A673 (cell line): ENCODE data around the gene MAL.

Source experiments
- CTCF ChIP-seq: fragments of 300-800, 200-600 bp; sonication (generic); conservative IDR thresholded peaks from 2 replicates; pipeline ENCODE4 v1.5.1; 2017; ENCODE audit warnings: low read depth, mild to moderate bottlenecking, antibody characterized with exemption, low read length, moderate library complexity, mixed read lengths
- EZH2 ChIP-seq: fragments of 200-600 bp; sonication (generic); IDR thresholded peaks from 2 replicates; pipeline ENCODE4 v1.6.1; 2017; ENCODE audit warnings: borderline replicate concordance, low read depth, mild to moderate bottlenecking, mixed read lengths, antibody characterized with exemption, low read length; ENCODE audit not compliant: poor library complexity, severe bottlenecking

DNA sequence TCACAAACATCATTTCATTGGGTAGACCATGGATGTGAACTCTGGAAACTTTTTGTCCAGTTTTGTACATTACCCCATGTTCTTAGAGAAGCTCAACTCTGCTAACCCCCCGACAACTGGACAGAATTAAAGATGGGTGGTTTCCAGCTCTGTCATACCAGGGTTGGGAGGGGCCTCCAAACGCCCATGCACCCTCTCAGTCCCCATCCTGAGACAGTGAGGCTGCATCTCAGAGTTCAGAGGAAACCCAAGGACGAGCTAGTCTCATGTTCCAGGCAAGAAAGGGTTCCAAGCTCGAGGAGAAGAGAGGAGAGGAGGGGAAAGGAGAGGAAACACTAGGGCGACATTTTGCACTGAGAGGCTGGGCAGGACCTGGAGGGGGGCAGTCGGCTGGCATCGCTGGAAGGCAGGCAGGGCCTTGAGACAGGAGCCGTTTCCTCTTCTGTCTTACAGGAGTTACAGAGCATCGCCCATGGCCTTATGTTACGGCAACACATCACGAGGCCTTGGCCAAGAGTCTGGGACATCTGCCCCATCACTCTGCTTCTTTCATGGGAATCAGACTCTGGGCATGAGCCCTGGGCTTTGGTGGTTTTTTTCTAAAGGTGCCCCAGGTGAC is 16.4 kb downstream of the MAL start:
- no peak for TF ChIP-seq CTCF
- no peak for TF ChIP-seq EZH2
